ENCODE measurements around the gene FBP2.
A peak's percentile ranks its signal among the peaks of the same experiment; 100 is the strongest.

FBP2 gene

DNA sequence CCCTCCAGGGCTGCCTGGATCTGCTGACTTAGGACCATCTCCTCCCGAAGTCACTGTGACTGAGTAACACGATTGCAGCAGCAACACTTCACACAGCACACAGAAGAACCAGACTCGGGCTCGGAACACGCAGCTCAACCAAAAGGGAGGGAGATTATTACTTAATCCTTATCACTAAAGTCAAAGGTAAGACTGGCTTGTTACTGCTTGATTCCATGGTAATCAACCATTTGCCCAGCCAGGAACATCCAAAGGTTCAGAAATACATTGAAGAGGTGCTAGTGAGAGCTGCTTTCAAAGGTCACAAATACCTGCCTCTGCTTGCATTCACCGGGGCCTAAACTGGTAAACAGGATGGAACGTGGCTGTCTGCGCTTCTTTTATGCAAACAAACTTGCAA, 38.0 kb upstream of the FBP2 start:
- no peak for TF ChIP-seq CTCF (conservative IDR thresholded peaks at IDR 0.05)
- no peak for TF ChIP-seq ZFX (IDR thresholded peaks at IDR 0.05)

DNA sequence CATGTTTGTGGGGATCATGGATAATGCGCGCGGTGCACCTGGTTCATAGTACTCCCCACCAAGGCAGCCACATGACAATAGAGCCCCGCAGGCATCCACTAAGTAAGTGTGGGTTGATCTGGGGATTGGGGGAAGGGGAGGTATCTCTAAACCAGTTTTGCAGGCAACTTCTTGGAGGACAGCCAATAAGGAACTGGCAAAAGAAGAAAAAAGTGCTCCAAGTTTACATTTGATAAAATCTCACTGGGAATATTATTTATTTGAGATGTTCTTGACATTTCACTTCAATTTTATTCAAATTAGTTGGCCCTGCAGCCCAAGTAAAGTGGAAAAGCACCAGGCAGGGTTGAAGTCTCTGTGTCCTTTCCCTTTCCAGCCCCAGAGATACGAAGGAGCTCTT, 37.2 kb upstream of the FBP2 start:
- peak overlapping the region; percentile 99 for H3K27ac ChIP-seq
- TF ChIP-seq CTCF (conservative IDR thresholded peaks at IDR 0.05): no peak
- TF ChIP-seq ZFX (IDR thresholded peaks at IDR 0.05): no peak

More for the DNA sequence above, 38.0 kb upstream of the FBP2 start:
- H3K27ac ChIP-seq: peak overlapping the region; percentile 99

DNA sequence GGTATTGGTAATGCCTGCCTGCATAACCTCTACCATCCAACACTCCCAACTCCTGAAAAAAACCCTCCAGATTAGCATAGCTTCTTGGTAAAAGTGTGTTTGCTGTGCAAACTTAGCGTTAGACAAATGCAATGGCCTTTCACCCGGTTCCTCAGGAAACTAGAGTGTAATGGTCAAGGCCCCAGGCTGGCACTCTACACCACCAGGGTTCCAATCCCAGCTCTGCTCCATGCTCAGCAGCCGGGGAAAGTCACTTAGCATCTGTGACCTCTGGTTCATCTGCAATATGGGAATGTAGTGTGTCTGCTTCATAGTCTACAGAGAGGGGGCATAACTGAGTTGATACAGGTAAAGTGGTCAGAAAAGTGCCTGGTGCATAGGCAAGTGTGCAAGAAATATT, 36.7 kb upstream of the FBP2 start:
- H3K27ac ChIP-seq: peak overlapping the region; percentile 99
- TF ChIP-seq CTCF (conservative IDR thresholded peaks at IDR 0.05) (no peak), ZFX (IDR thresholded peaks at IDR 0.05) (no peak)

GRCh38 chr9:94627287-94627686, 33.7 kb upstream of the FBP2 start:
- H3K27ac ChIP-seq: peak overlapping the region; percentile 6; the same call in 1 of the 2 replicates
- TF ChIP-seq CTCF (conservative IDR thresholded peaks at IDR 0.05) (no peak), ZFX (IDR thresholded peaks at IDR 0.05) (no peak)

GRCh38 chr9:94625835-94626234, 32.2 kb upstream of the FBP2 start:
- TF ChIP-seq ZFX (IDR thresholded peaks at IDR 0.05) (no peak), CTCF (conservative IDR thresholded peaks at IDR 0.05) (no peak)
- no peak overlapping the region for H3K27ac ChIP-seq

DNA sequence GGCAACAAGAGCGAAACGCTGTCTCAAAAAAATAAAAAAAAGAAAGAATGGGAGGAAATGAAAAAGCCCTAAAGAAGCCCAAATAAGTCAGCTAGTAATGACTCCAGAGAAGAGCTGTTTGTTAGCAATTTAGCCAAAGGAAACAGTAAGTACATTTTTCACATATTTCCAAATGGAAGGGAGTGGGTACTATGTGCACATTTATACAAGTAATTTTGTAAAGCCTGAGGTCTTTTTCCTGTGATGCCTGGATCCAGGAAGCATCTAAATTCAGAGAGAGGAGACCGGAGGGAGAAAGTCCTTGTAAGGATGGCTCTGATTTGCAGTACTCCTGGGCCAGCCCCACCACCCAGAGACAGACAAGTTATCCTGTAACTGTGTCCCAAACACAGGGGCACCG, 31.0 kb upstream of the FBP2 start:
- no peak for TF ChIP-seq CTCF (conservative IDR thresholded peaks at IDR 0.05)
- no peak for TF ChIP-seq ZFX (IDR thresholded peaks at IDR 0.05)
- H3K27ac ChIP-seq: no peak overlapping the region

GRCh38 chr9:94623253-94623652, 29.6 kb upstream of the FBP2 start:
- no peak; the same call in 1 of the 2 replicates for TF ChIP-seq ZFX (IDR thresholded peaks at IDR 0.05)
- peak; percentile 76 for TF ChIP-seq CTCF (conservative IDR thresholded peaks at IDR 0.05)
- no peak overlapping the region for H3K27ac ChIP-seq

Measured in C4-2B (cell line).